Stomach smooth muscle (tissue), 2 donors: ENCODE data around the gene XPNPEP2.

Experiments used
- H3K27ac ChIP-seq: one replicate; pipeline ENCODE4 v1.7.0; 2013; ENCODE audit warnings: mild to moderate bottlenecking, low read length, inconsistent platforms
- H3K27me3 ChIP-seq, 2 donors: one replicate each; pipeline ENCODE4 v1.7.0; 2013; ENCODE audit warnings: low read length in 2 of 2; ENCODE audit not compliant: insufficient read depth in 2 of 2, control insufficient read depth in 1 of 2
- H3K36me3 ChIP-seq, 2 donors: one replicate each; pipeline ENCODE4 v1.7.0; 2013; ENCODE audit warnings: low read length in 2 of 2; ENCODE audit not compliant: control insufficient read depth in 2 of 2, insufficient read depth in 2 of 2
- H3K4me1 ChIP-seq: one replicate; pipeline ENCODE4 v1.7.0; 2013; ENCODE audit warnings: low read length; ENCODE audit not compliant: control insufficient read depth, insufficient read depth
- H3K4me3 ChIP-seq, 2 donors: one replicate each; pipeline ENCODE4 v1.7.0; 2013; ENCODE audit warnings: low read length in 2 of 2
- H3K9ac ChIP-seq, 2 donors: one replicate each; pipeline ENCODE4 v1.7.0; 2013; ENCODE audit warnings: low read length in 2 of 2, mild to moderate bottlenecking in 1 of 2
- H3K9me3 ChIP-seq, 2 donors: one replicate each; pipeline ENCODE4 v1.7.0; 2013; ENCODE audit warnings: low read length in 2 of 2; ENCODE audit not compliant: control insufficient read depth in 2 of 2
- donor health status: healthy.
- donor health status: Pancreatic carcinoma.

XPNPEP2 gene

DNA sequence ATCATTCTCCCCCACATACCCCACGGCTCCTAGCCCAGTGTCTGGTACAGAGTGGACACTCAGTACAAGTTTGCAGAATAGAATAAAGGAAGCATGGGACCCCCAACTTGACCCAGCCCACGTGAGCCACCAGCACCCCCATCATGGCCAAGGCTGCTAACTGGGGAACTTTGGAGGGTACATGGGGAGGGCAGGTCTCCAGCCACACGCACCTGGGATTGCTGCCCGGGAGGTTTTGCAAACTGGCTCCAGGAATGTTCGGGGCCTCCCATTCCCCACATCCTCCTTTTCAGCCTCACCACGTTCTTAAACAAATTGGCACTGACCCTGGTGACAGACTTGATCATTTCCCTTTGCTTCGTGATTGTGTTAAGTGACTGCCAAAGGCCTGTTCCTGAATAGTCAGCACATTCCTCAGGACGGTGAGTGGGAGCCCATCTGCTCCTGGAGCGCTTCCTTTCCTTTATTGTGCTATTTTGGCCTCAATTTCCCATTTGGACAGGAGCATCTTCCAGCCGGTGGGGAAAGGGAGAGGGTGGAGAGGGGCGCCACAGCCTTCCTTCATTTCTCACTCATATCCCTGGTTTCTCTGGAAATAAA, 18.7 kb upstream of the XPNPEP2 start:
- Histone ChIP-seq H3K27me3 (peaks cover 0 to 10% of the 10 kb centered on the region in 2 donors), H3K36me3 (no peaks in the 10 kb centered on the region), H3K4me1 (no peaks in the 10 kb centered on the region), H3K4me3 (no peak overlapping the region), H3K9me3 (no peaks in the 10 kb centered on the region), H3K27ac (no peak overlapping the region), H3K9ac (no peak overlapping the region)

DNA sequence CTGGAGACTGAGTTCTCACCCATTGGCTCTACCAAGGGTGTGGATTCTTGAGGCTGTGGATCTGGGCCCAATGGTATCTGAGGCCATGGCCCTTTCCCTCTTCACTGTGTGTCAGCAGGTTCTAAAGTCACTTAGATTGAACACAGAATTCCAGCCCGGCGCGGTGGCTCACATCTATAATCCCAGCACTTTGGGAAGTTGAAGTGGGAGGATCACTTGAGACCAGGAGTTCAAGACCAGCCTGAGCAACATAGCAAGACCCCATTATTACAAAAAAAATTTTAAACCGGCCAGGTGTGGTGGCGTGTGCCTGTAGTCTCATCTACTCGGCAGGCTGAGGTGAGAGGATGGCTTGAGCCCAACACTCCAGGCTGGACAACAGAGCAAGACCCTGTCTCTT, 18.0 kb upstream of the XPNPEP2 start:
- Histone ChIP-seq H3K9me3 (no peaks in the 10 kb centered on the region), H3K27ac (no peak overlapping the region), H3K27me3 (peaks cover 0 to 10% of the 10 kb centered on the region in 2 donors), H3K9ac (no peak overlapping the region), H3K36me3 (no peaks in the 10 kb centered on the region), H3K4me1 (no peaks in the 10 kb centered on the region), H3K4me3 (no peak overlapping the region)

DNA sequence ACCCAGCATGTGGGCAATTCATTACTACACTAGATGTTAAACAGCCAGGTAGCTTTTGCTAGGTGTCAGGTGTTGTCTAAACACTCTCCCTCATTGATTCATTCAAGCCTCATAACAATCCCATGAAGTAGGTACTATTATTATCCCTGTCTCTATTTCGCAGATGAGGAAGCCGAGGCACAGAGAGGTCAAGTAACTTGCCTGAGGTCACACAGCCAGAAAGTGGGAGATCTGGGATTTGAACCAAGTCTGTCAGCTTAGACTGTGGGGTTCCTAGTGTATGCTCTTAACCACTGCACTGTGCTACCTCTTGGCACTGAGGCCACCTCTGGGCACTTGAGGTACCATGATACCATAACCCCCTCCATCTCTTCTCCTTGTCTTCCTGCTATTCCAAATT, 17.4 kb upstream of the XPNPEP2 start:
- H3K4me1 ChIP-seq = no peaks in the 10 kb centered on the region
- no peaks in the 10 kb centered on the region for H3K36me3 ChIP-seq
- H3K27me3 ChIP-seq = peaks cover 0 to 11% of the 10 kb centered on the region in 2 donors
- no peak overlapping the region for H3K4me3 ChIP-seq
- no peak overlapping the region for H3K9ac ChIP-seq
- H3K27ac ChIP-seq = no peak overlapping the region
- H3K9me3 ChIP-seq = no peaks in the 10 kb centered on the region

DNA sequence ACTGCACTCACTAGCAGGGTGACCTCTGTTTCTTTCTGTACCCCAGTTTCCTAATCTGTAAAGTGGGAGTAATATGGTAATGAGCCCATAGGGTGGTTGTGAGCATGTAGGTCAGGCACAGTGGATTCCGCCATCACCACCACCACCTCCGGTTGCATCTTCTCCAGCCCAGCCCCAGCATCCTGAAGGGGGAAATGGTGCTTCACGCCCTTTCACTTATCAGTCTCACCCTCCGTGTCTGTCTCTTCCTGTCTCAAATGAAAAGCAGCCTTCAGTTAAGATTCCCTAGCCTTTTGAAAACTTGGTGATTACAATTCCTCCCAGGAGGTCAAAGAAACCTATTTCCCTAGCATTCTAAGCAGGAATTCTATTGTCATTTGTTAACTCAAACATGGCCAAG, 16.9 kb upstream of the XPNPEP2 start:
- H3K4me3 ChIP-seq = no peak overlapping the region
- H3K36me3 ChIP-seq = no peaks in the 10 kb centered on the region
- H3K9me3 ChIP-seq = no peaks in the 10 kb centered on the region
- H3K27ac ChIP-seq = no peak overlapping the region
- H3K9ac ChIP-seq = no peak overlapping the region
- H3K4me1 ChIP-seq = no peaks in the 10 kb centered on the region
- peaks cover 0 to 13% of the 10 kb centered on the region in 2 donors for H3K27me3 ChIP-seq

DNA sequence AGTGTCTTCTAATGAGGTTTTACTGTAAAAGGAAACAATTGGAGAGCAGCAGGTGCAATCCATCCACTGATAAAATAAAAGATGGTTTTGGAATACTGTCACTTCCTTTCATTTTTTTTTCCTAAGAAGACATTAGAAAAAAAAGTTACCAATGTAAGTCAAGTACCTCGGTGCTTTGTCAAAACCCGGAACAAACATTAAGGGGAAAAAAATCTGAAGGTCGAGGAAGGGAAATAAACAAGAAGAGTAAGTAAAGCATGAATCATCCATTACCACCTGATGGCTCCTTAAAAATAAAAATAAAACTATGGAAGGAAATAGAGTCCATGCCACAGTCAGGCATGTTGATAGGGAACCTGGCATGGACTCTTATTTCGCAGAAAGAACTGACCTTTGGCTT, 15.3 kb upstream of the XPNPEP2 start:
- Histone ChIP-seq H3K4me3 (no peak overlapping the region), H3K9me3 (no peaks in the 10 kb centered on the region), H3K4me1 (no peaks in the 10 kb centered on the region), H3K36me3 (no peaks in the 10 kb centered on the region), H3K9ac (no peak overlapping the region), H3K27ac (no peak overlapping the region), H3K27me3 (peaks cover 0 to 15% of the 10 kb centered on the region in 2 donors)

DNA sequence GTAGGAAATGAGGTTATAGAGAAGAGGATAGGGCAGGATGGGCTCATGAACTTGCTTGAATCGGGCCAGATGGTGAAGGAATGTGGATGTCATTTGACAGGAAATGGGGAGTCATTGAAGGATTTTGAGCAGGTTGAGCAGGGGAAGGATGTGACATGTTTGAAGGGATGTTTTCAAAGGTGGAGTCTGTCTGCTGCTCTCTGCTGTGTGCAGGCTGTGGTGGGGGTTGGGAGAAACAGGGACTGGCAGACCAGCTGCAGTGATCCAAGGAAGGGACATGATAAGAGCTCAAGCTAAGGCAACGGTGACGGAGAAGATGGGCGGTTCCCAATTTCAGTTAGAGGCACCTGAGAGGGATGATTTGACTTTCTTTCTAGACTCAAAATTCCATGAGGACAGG, 14.0 kb upstream of the XPNPEP2 start:
- no peak overlapping the region for H3K9ac ChIP-seq
- H3K4me1 ChIP-seq = no peaks in the 10 kb centered on the region
- no peak overlapping the region for H3K27ac ChIP-seq
- peaks cover 0 to 15% of the 10 kb centered on the region in 2 donors for H3K27me3 ChIP-seq
- no peak overlapping the region for H3K4me3 ChIP-seq
- no peaks in the 10 kb centered on the region for H3K9me3 ChIP-seq
- H3K36me3 ChIP-seq = no peaks in the 10 kb centered on the region

DNA sequence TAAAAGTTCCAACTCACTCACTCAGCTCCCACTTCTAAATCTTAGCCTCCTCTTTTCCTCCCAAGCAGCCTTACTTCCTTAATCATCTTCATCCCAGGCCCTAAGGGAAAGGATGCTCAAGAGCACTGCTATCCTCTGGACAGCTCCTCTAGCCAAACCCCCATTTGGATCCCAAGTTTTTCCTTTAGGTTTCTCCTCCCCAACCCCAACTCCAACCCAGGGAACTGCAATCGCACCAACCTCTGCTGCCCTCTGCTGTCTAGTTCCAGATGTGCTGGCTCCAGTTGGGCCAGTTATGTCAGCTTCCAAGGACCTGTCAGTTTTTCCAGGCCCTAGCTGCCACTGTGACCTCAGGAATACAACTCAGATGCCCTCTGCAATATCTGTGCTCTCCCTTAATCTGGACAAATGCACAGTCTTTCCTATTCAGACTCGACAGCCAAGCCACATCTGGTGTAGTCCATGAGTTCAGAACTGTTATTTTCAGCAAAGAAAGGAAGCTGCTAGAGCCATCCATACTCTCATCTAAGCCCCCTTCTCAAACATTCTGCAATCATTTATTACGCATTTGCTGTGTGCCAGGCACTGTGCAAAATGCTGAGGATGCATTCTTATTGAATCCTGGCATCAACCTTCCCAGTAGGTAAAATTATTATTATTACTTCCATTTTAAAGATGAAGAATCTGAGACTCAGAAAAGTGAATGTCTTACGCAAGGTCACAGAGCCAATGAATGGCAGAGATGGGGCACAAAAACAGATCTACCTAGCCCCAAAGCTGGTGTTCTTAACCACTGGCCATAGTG, 12.3 kb upstream of the XPNPEP2 start:
- Histone ChIP-seq H3K9ac (no peak overlapping the region), H3K27me3 (peaks cover 0 to 15% of the 10 kb centered on the region in 2 donors)

DNA sequence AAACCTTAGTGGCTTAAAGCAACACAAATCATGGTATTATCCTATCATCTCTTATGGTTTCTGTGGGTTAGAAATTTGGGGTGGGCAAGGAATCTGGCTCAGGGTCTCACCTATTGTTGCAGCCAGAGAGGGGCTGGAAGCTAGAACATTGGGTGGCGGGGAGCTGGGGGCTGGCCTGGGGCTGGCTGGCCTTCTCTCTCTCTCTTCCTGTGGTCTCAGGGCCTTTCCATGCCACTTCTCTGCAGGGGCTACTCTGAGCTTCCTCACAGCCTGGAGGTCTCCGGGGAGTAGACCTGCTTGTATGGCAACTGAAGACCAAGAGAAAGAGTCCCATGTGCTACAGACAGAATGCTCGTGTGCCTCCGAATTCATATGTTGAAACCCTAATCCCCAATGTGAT, 10.7 kb upstream of the XPNPEP2 start:
- Histone ChIP-seq H3K9ac (no peak overlapping the region), H3K36me3 (no peaks in the 10 kb centered on the region), H3K9me3 (peaks cover 0 to 2% of the 10 kb centered on the region in 2 donors), H3K4me1 (no peaks in the 10 kb centered on the region), H3K4me3 (no peak overlapping the region), H3K27ac (no peak overlapping the region), H3K27me3 (peaks cover 0 to 16% of the 10 kb centered on the region in 2 donors)

More for the DNA sequence above, 12.3 kb upstream of the XPNPEP2 start:
- Histone ChIP-seq H3K36me3 (no peaks in the 10 kb centered on the region), H3K27ac (no peak overlapping the region), H3K4me3 (no peak overlapping the region), H3K4me1 (no peaks in the 10 kb centered on the region), H3K9me3 (peaks cover 0 to 2% of the 10 kb centered on the region in 2 donors)

DNA sequence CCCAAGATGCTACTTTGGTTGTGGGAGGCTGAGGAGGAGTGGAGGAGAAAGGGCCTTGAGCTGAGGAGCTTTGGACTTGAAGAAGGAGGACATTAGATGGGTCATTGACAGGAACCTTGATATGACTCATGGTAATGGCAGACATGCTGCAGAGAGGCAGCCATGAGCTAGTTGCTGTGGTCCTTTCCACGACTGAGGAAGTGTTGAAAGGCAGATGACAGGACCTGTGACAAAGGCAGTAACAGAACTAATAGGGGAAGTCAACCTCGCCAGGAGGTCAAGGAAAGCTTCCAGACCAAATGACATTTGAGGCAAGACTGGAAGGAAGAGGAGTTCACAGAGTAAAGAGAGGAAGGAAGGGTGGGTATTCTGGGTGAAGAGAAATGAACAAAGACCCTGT, 7.6 kb upstream of the XPNPEP2 start:
- peaks cover 0 to 24% of the 10 kb centered on the region in 2 donors for H3K27me3 ChIP-seq
- H3K9me3 ChIP-seq = peaks cover 0 to 2% of the 10 kb centered on the region in 2 donors
- H3K4me1 ChIP-seq = no peaks in the 10 kb centered on the region
- no peak overlapping the region for H3K27ac ChIP-seq
- H3K36me3 ChIP-seq = no peaks in the 10 kb centered on the region
- H3K9ac ChIP-seq = no peak overlapping the region
- H3K4me3 ChIP-seq = no peak overlapping the region

DNA sequence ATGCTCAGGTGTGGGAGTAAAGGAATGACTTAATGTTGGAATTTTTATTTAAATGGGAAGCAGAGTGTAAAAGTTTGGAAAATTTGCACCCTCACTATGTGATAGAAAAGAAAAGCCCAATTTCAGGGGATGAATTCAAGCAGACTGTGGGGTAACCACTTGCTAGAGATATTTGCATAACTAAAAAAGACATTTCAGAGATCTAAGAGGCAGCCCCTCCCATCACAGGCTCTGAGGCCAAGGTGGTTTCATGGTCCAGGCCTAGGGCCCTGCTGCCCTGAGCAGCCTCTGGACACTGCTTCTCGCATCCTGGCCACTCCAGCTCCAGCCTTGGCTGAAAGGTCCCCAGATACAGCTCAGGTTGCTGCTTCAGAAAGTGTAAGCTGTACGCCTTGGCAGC, 5.9 kb upstream of the XPNPEP2 start:
- Histone ChIP-seq H3K27me3 (peaks cover 0 to 23% of the 10 kb centered on the region in 2 donors), H3K9ac (no peak overlapping the region), H3K36me3 (no peaks in the 10 kb centered on the region), H3K4me1 (no peaks in the 10 kb centered on the region), H3K9me3 (peaks cover 0 to 2% of the 10 kb centered on the region in 2 donors), H3K4me3 (no peak overlapping the region), H3K27ac (no peak overlapping the region)

DNA sequence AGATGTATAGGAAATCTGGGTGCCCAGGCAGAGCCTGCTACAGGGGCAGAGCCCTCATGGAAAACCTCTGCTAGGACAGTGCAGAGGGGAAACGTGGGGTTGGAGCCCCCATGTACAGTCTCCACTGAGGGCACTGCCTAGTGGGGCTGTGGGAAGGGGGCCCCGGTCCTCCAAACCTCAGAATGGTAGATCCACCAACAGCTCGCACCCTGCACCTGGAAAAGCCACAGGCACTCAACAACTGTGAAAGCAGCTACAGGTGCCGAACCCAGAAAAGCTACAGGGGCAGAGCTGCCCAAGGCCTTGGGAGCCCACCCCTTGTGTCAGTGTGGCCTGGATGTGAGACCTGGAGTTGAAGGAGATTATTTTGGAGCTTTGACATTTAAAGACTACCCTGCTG, 5.4 kb upstream of the XPNPEP2 start:
- H3K36me3 ChIP-seq = no peaks in the 10 kb centered on the region
- peaks cover 0 to 23% of the 10 kb centered on the region in 2 donors for H3K27me3 ChIP-seq
- no peak overlapping the region for H3K4me3 ChIP-seq
- peaks cover 0 to 2% of the 10 kb centered on the region in 2 donors for H3K9me3 ChIP-seq
- no peak overlapping the region for H3K27ac ChIP-seq
- H3K9ac ChIP-seq = no peak overlapping the region
- no peaks in the 10 kb centered on the region for H3K4me1 ChIP-seq
